ENCODE measurements around the gene TCF4. TPM values are rescaled to one million over a fixed set of nuclear protein-coding genes. Genes with fewer than 3 reads are reported as not detected.
A peak's percentile ranks its signal among the peaks of the same experiment; 100 is the strongest.

The TCF4 gene
- total and polyA plus RNA-seq, 4 donors, result 14.3 to 356 (median 73.0) TPM

DNA sequence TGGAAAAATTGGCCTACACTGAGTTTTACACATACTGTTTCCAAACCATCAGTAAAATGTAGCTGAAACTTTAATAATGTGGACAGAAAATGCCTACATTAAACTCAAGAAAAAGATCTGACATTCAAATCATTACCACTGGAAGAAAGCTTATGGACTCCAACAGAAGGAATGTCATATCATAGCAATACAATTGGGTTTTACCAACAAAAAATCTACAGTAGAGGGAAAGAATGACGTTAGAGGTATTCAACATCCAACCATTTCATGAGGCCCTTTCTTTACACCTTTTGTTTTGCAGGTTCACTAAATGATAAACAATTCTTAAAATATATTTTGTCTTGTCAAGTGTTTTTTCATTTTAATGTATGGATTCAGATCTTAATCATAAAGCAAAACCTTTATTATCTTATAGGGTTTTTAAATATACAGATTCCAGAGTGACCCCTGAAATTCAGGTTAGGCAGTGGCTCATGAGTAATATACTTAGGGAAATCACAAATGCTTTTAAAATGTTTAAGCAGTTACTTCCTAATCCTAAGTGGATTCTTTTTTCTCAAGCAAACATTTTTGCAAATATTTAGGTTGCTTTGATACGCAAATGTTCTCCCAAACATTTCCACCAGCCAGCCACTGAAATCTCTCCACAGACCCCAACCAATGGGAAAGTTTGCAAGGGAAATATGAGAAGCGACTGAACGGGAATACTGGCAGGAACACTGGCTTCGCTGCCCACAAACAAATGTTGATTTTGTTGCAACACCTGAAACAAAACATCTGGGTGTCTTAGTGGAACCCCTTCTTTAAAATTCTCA, 168.7 kb downstream of the TCF4 start:
- peak overlapping the region in 1 of 2 donors; percentile 33 for H3K9ac ChIP-seq (ENCODE audit: insufficient read depth in 1 of 2, low read length in 2 of 2)
- peak overlapping the region in 1 of 2 donors; percentile 87 for H3K27ac ChIP-seq (ENCODE audit: low read depth in 1 of 2, low read length in 1 of 2)
- TF ChIP-seq, protein P1, sequence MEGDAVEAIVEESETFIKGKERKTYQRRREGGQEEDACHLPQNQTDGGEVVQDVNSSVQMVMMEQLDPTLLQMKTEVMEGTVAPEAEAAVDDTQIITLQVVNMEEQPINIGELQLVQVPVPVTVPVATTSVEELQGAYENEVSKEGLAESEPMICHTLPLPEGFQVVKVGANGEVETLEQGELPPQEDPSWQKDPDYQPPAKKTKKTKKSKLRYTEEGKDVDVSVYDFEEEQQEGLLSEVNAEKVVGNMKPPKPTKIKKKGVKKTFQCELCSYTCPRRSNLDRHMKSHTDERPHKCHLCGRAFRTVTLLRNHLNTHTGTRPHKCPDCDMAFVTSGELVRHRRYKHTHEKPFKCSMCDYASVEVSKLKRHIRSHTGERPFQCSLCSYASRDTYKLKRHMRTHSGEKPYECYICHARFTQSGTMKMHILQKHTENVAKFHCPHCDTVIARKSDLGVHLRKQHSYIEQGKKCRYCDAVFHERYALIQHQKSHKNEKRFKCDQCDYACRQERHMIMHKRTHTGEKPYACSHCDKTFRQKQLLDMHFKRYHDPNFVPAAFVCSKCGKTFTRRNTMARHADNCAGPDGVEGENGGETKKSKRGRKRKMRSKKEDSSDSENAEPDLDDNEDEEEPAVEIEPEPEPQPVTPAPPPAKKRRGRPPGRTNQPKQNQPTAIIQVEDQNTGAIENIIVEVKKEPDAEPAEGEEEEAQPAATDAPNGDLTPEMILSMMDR (IDR thresholded peaks at IDR 0.05; ENCODE audit: control extremely low read depth, extremely low read depth), result no peak
- WGBS, 2 donors, result 49 to 67% methylated on average over 5 of the region's 5 CpGs
- H3K36me3 ChIP-seq (ENCODE audit: control insufficient read depth in 4 of 4, insufficient read depth in 4 of 4, low read length in 4 of 4), result no peaks in the 10 kb centered on the region
- no peaks in the 10 kb centered on the region for H3K27me3 ChIP-seq (ENCODE audit: control insufficient read depth in 3 of 3, insufficient read depth in 3 of 3, low read length in 2 of 3)
- peaks cover 0 to 64% (median 23%) of the 10 kb centered on the region in 5 donors for H3K4me1 ChIP-seq (ENCODE audit: control insufficient read depth in 5 of 5, insufficient read depth in 5 of 5, low read length in 5 of 5)
- DNase-seq (peak; percentile 50 to 87 (median 87)), ATAC-seq (ENCODE audit: insufficient read depth, low FRiP score) (no peak)
- no peak overlapping the region for H3K4me3 ChIP-seq
- H3K9me3 ChIP-seq (ENCODE audit: control insufficient read depth in 4 of 4, insufficient read depth in 3 of 4, low read length in 3 of 4), result no peaks in the 10 kb centered on the region

GRCh38 chr18:55418439-55418838, 169.6 kb downstream of the TCF4 start:
- no peaks in the 10 kb centered on the region for H3K9me3 ChIP-seq (ENCODE audit: control insufficient read depth in 4 of 4, insufficient read depth in 3 of 4, low read length in 3 of 4)
- no peaks in the 10 kb centered on the region for H3K27me3 ChIP-seq (ENCODE audit: control insufficient read depth in 3 of 3, insufficient read depth in 3 of 3, low read length in 2 of 3)
- ATAC-seq (ENCODE audit: insufficient read depth, low FRiP score), result no peak
- peaks cover 0 to 57% (median 18%) of the 10 kb centered on the region in 5 donors for H3K4me1 ChIP-seq (ENCODE audit: control insufficient read depth in 5 of 5, insufficient read depth in 5 of 5, low read length in 5 of 5)
- H3K27ac ChIP-seq (ENCODE audit: low read depth in 1 of 2, low read length in 1 of 2), result peak overlapping the region in 1 of 2 donors; percentile 33
- no peak overlapping the region for H3K9ac ChIP-seq (ENCODE audit: insufficient read depth in 1 of 2, low read length in 2 of 2)
- no peak for DNase-seq
- H3K4me3 ChIP-seq, result no peak overlapping the region
- H3K36me3 ChIP-seq (ENCODE audit: control insufficient read depth in 4 of 4, insufficient read depth in 4 of 4, low read length in 4 of 4), result no peaks in the 10 kb centered on the region
- TF ChIP-seq, protein P1 (IDR thresholded peaks at IDR 0.05; ENCODE audit: control extremely low read depth, extremely low read depth), result no peak

DNA sequence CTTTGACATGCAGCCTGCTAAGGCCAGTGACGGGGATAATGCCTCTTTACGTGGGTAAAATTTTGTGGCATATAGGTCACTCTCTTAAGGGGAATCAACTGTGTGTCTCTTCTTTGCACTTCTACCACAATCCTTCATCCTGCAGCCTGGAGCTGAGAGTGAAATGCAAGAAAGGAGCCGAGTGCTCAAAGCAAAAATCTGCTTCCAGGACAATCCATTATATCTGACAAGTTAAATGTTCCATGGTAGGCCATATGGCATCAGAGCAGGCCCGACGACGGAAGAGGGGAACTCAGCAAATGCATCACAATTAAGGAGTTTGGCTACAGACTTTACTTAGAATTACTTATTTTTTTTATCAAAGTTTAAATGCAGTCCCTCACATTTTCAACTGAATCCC, 171.2 kb downstream of the TCF4 start:
- DNase-seq (peak in 1 of 3 donors; percentile 20), ATAC-seq (ENCODE audit: insufficient read depth, low FRiP score) (no peak)
- TF ChIP-seq, protein P1 (IDR thresholded peaks at IDR 0.05; ENCODE audit: control extremely low read depth, extremely low read depth), result no peak
- whole genome bisulfite sequencing, 2 donors, result 58 to 73% methylated on average over 6 of the region's 6 CpGs
- Histone ChIP-seq H3K9me3 (ENCODE audit: control insufficient read depth in 4 of 4, insufficient read depth in 3 of 4, low read length in 3 of 4) (no peaks in the 10 kb centered on the region), H3K36me3 (ENCODE audit: control insufficient read depth in 4 of 4, insufficient read depth in 4 of 4, low read length in 4 of 4) (no peaks in the 10 kb centered on the region), H3K9ac (ENCODE audit: insufficient read depth in 1 of 2, low read length in 2 of 2) (no peak overlapping the region), H3K27ac (ENCODE audit: low read depth in 1 of 2, low read length in 1 of 2) (peak overlapping the region in 1 of 2 donors; percentile 74), H3K27me3 (ENCODE audit: control insufficient read depth in 3 of 3, insufficient read depth in 3 of 3, low read length in 2 of 3) (no peaks in the 10 kb centered on the region), H3K4me1 (ENCODE audit: control insufficient read depth in 5 of 5, insufficient read depth in 5 of 5, low read length in 5 of 5) (peaks cover 0 to 42% (median 15%) of the 10 kb centered on the region in 5 donors), H3K4me3 (no peak overlapping the region)

Data from lung (tissue), 12 donors.